KMS-11 (cell line): ENCODE measurements around the gene CDC5L.

Experiments
- H2AFZ ChIP-seq: fragments of 200-600 bp; sonication (generic); 2 replicates; pipeline ENCODE4 v1.6.1; 2016; ENCODE audit warnings: antibody characterized with exemption, mixed run types, low read depth
- H3K27ac ChIP-seq: fragments of 200-600 bp; sonication (generic); 2 replicates; pipeline ENCODE4 v1.6.1; 2016; ENCODE audit warnings: mild to moderate bottlenecking, mixed run types
- H3K27me3 ChIP-seq: fragments of 200-600 bp; sonication (generic); 2 replicates; pipeline ENCODE4 v1.6.1; 2017; ENCODE audit warnings: mild to moderate bottlenecking, low read depth, mixed run types, moderate library complexity; ENCODE audit not compliant: insufficient read depth
- H3K36me3 ChIP-seq: fragments of 200-600 bp; sonication (generic); 2 replicates; pipeline ENCODE4 v1.6.1; 2017; ENCODE audit warnings: mild to moderate bottlenecking, mixed run types; ENCODE audit not compliant: insufficient read depth
- H3K4me1 ChIP-seq: fragments of 200-600 bp; sonication (generic); 2 replicates; pipeline ENCODE4 v1.6.1; 2016; ENCODE audit warnings: mild to moderate bottlenecking, low read depth, mixed run types; ENCODE audit not compliant: poor library complexity, severe bottlenecking
- H3K4me2 ChIP-seq: fragments of 200-600 bp; sonication (generic); 2 replicates; pipeline ENCODE4 v1.7.0; 2016; ENCODE audit warnings: mild to moderate bottlenecking, mixed run types
- H3K4me3 ChIP-seq: fragments of 200-600 bp; sonication (generic); IDR thresholded peaks from 2 replicates; pipeline ENCODE4 v1.6.1; 2017; ENCODE audit warnings: low read depth, low read length, mixed read lengths; ENCODE audit not compliant: insufficient read depth
- H3K79me2 ChIP-seq: fragments of 200-600 bp; sonication (generic); 2 replicates; pipeline ENCODE4 v1.6.1; 2016; ENCODE audit warnings: low read depth, mixed run types; ENCODE audit not compliant: insufficient read depth
- H3K9ac ChIP-seq: fragments of 200-600 bp; sonication (generic); 2 replicates; pipeline ENCODE4 v1.6.1; 2016; ENCODE audit warnings: mild to moderate bottlenecking, mixed run types
- H4K20me1 ChIP-seq: fragments of 200-600 bp; sonication (generic); 2 replicates; pipeline ENCODE4 v1.6.1; 2016; ENCODE audit warnings: mild to moderate bottlenecking, mixed run types; ENCODE audit not compliant: insufficient read depth
- CTCF ChIP-seq: fragments of 200-600 bp; sonication (generic); conservative IDR thresholded peaks from 2 replicates; pipeline ENCODE4 v1.6.1; 2017; ENCODE audit warnings: low read depth, mild to moderate bottlenecking, antibody characterized with exemption, low read length, moderate library complexity, mixed read lengths

Gene CDC5L

GRCh38 chr6:44386364-44386928 is 1.1 kb upstream of the CDC5L start:
- H2AFZ ChIP-seq: peak overlapping the region; percentile 94
- peak overlapping the region; percentile 88 for H3K4me2 ChIP-seq
- no peaks in the 10 kb centered on the region for H4K20me1 ChIP-seq
- no peaks in the 10 kb centered on the region for H3K27me3 ChIP-seq
- H3K36me3 ChIP-seq: 0 out of 2 replicates have a peak, but pooled peaks cover 5% of the 10 kb centered on the region
- H3K27ac ChIP-seq: peak overlapping the region; percentile 77; the same call in 1 of the 2 replicates
- H3K79me2 ChIP-seq: peaks cover 29% of the 10 kb centered on the region
- H3K4me1 ChIP-seq: peaks cover 33% of the 10 kb centered on the region
- peak overlapping the region; percentile 92; the same call in 1 of the 2 replicates for H3K9ac ChIP-seq
- TF ChIP-seq CTCF: no peak
- no peak overlapping the region for H3K4me3 ChIP-seq

- Histone ChIP-seq H3K4me2 (peak overlapping the region; percentile 88), H2AFZ (peak overlapping the region; percentile 94), H4K20me1 (no peaks in the 10 kb centered on the region), H3K79me2 (peaks cover 34% of the 10 kb centered on the region), H3K4me3 (no peak overlapping the region), H3K27me3 (no peaks in the 10 kb centered on the region), H3K4me1 (peaks cover 33% of the 10 kb centered on the region), H3K9ac (peak overlapping the region; percentile 92), H3K27ac (peak overlapping the region; percentile 77), H3K36me3 (0 out of 2 replicates have a peak, but pooled peaks cover 5% of the 10 kb centered on the region)
- no peak for TF ChIP-seq CTCF
Observed at GRCh38 chr6:44386929-44387345, 569 bp upstream of the CDC5L start.

- peaks cover 35% of the 10 kb centered on the region for H3K79me2 ChIP-seq
- H3K4me2 ChIP-seq: peak overlapping the region; percentile 99
- peaks cover 33% of the 10 kb centered on the region for H3K4me1 ChIP-seq
- H3K4me3 ChIP-seq: no peak overlapping the region
- H3K9ac ChIP-seq: peak overlapping the region; percentile 39; the same call in 1 of the 2 replicates
- H3K36me3 ChIP-seq: 0 out of 2 replicates have a peak, but pooled peaks cover 5% of the 10 kb centered on the region
- no peak for TF ChIP-seq CTCF
- no peak overlapping the region; the same call in 1 of the 2 replicates for H2AFZ ChIP-seq
- no peaks in the 10 kb centered on the region for H4K20me1 ChIP-seq
- no peak overlapping the region for H3K27ac ChIP-seq
- H3K27me3 ChIP-seq: no peaks in the 10 kb centered on the region
Observed at GRCh38 chr6:44388135-44388487, 605 bp downstream of the CDC5L start.

- Histone ChIP-seq H3K27ac (no peak overlapping the region), H3K36me3 (peaks cover 8% of the 10 kb centered on the region; the same call in 1 of the 2 replicates), H3K27me3 (no peaks in the 10 kb centered on the region), H2AFZ (no peak overlapping the region), H4K20me1 (no peaks in the 10 kb centered on the region), H3K79me2 (peaks cover 35% of the 10 kb centered on the region), H3K9ac (no peak overlapping the region; the same call in 1 of the 2 replicates), H3K4me3 (no peak overlapping the region), H3K4me2 (peak overlapping the region; percentile 99), H3K4me1 (peaks cover 33% of the 10 kb centered on the region)
- TF ChIP-seq CTCF: no peak
Observed at GRCh38 chr6:44388887-44389286, 1.4 kb downstream of the CDC5L start.
